CD8-positive, alpha-beta memory T cell (primary cell): ENCODE data around the gene KDM2A. TPM values are rescaled to one million over a fixed set of nuclear protein-coding genes. Genes with fewer than 3 reads are reported as not detected.
A peak's percentile ranks its signal among the peaks of the same experiment; 100 is the strongest.
"Not testable (repeated sequence)": the region's sequence is repeated elsewhere in the genome, so short reads cannot be mapped to it uniquely, and the experiment has no call there.

Experiments
- CTCF ChIA-PET: fragments of 350-600 bp; sonication (Branson Sonifier 250); formaldehyde crosslinking; loops from one replicate; lab custom pipeline; 2021; ENCODE audit warnings: antibody characterized with exemption; lab: Charles Lee
- POLR2A ChIA-PET: fragments of 350-600 bp; sonication (Branson Sonifier 250); formaldehyde crosslinking; loops from one replicate; lab custom pipeline; 2021; ENCODE audit warnings: antibody characterized with exemption; lab: Charles Lee
- DNase-seq, 5 donors: peaks; one replicate each; pipeline versions ENCODE4 v3.0.0 to v3.0.0-alpha.2; 2020 to 2022; ENCODE audit warnings: mixed read lengths in 1 of 5
- H3K27ac ChIP-seq: one replicate; pipeline ENCODE4 v1.7.0; 2013; ENCODE audit warnings: low read depth, mild to moderate bottlenecking, low read length, moderate library complexity
- H3K27me3 ChIP-seq: 2 replicates; pipeline ENCODE4 v1.7.0; 2013; ENCODE audit warnings: low read length, mild to moderate bottlenecking; ENCODE audit not compliant: insufficient read depth, poor library complexity, severe bottlenecking
- H3K36me3 ChIP-seq: 2 replicates; pipeline ENCODE4 v1.7.0; 2013; ENCODE audit warnings: mild to moderate bottlenecking, low read length, moderate library complexity; ENCODE audit not compliant: insufficient read depth
- H3K4me1 ChIP-seq: 2 replicates; pipeline ENCODE4 v1.7.0; 2013; ENCODE audit warnings: mild to moderate bottlenecking, low read length, moderate library complexity; ENCODE audit not compliant: insufficient read depth
- H3K4me3 ChIP-seq: 2 replicates; pipeline ENCODE4 v1.7.0; 2013; ENCODE audit warnings: mild to moderate bottlenecking, low read length
- H3K9me3 ChIP-seq: 2 replicates; pipeline ENCODE4 v1.7.0; 2013; ENCODE audit warnings: mild to moderate bottlenecking, low read length
- H3K27ac Mint-ChIP-seq, 8 donors: one replicate each; pipeline ENCODE4 v1.8.0; 2020 to 2021; ENCODE audit warnings: mixed read lengths in 8 of 8, mild to moderate bottlenecking in 6 of 8, inconsistent platforms in 3 of 8, moderate library complexity in 3 of 8
- H3K27me3 Mint-ChIP-seq, 2 donors: one replicate each; pipeline ENCODE4 v1.8.0; 2020 to 2021; ENCODE audit warnings: mixed read lengths in 2 of 2, mild to moderate bottlenecking in 1 of 2, moderate library complexity in 1 of 2
- H3K36me3 Mint-ChIP-seq, 3 donors: one replicate each; pipeline ENCODE4 v1.8.0; 2020 to 2021; ENCODE audit warnings: mixed read lengths in 3 of 3, inconsistent platforms in 1 of 3, mild to moderate bottlenecking in 1 of 3
- H3K4me1 Mint-ChIP-seq, 3 donors: one replicate each; pipeline ENCODE4 v1.8.0; 2020 to 2021; ENCODE audit warnings: mixed read lengths in 3 of 3, inconsistent platforms in 1 of 3, mild to moderate bottlenecking in 1 of 3
- H3K4me3 Mint-ChIP-seq, 7 donors: one replicate each; pipeline ENCODE4 v1.8.0; 2020 to 2021; ENCODE audit warnings: mixed read lengths in 7 of 7, mild to moderate bottlenecking in 6 of 7, moderate library complexity in 4 of 7, inconsistent platforms in 2 of 7
- H3K9me3 Mint-ChIP-seq, 5 donors: one replicate each; pipeline ENCODE4 v1.8.0; 2020 to 2022; ENCODE audit warnings: mixed read lengths in 5 of 5, mild to moderate bottlenecking in 3 of 5, moderate library complexity in 2 of 5, inconsistent platforms in 1 of 5
- polyA plus RNA-seq: library from polyadenylated mRNA; unstranded; fragments of 300-500 nt; fragmentation: Illumina TruSeq; gene quantifications from one replicate; pipeline ENCODE4 v1.2.3, GENCODE V29; 2021
- total RNA-seq, 2 experiments: library from RNA; stranded (reverse); gene quantifications; one replicate each; pipeline ENCODE4 v1.2.3, GENCODE V29; 2021

The KDM2A gene
- total and polyA plus RNA-seq, 3 experiments from 2014 or later: 20.4 to 107 (median 101) TPM

DNA sequence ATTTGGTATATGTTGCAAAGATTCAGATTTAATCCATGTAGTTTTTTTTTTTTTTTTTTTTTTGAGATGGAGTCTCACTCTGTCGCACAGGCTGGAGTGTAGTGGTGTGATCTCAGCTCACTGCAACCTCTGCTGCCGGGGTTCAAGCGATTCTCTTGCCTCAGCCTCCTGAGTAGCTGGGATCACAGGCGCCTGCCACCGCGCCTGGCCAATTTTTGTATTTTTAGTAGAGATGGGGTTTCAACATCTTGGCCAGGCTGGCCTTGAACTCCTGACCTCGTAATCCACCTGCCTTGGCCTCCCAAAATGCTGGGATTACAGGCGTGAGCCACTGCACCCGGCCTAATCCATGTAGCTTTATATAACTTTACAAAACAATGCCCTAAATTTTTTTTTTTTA, 49.8 kb downstream of the KDM2A start:
- ChIA-PET CTCF (interaction anchor here (0.7 to 2.6 kb wide), 4 partner anchors 18 to 88 kb away, joined by 4 to 11 read pairs (median 5); no protein-coding TSS in a partner anchor), POLR2A (interaction anchor here (0.7 kb wide), 2 partner anchors 55 to 70 kb away, joined by 4 to 5 read pairs; no protein-coding TSS in a partner anchor)
- H3K36me3 ChIP-seq, H3K27ac ChIP-seq, H3K9me3 ChIP-seq, H3K4me3 ChIP-seq, H3K27me3 ChIP-seq, H3K9me3 Mint-ChIP-seq, H3K4me1 ChIP-seq, H3K27me3 Mint-ChIP-seq, DNase-seq, H3K4me3 Mint-ChIP-seq: not testable (repeated sequence)
- H3K36me3 Mint-ChIP-seq: peaks cover 0 to 30% (median 5%) of the 10 kb centered on the region in 3 donors
- H3K27ac Mint-ChIP-seq: peak overlapping the region in 1 of 8 donors; percentile 77
- peaks cover 40 to 69% (median 68%) of the 10 kb centered on the region in 3 donors for H3K4me1 Mint-ChIP-seq

DNA sequence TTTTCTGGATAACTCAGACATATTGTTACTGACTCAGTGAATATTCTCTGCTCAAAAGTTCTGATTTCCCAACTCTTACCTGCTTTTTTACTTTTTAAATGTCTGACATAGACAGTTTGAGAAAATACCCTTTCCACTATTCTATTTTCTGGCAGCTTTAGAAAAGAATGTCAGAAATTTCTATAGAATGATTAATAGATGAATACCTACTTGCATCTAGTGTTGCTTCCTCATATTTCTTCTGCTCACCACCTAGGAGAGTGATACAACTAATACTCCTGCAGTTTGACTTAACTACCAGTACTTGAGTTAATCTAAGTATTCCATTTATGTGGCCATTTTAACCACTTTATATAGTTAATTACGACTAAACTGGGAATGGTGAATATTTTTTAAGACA, 55.2 kb downstream of the KDM2A start:
- POLR2A ChIA-PET: no interaction called here
- H3K27ac ChIP-seq: no peak overlapping the region
- H3K27me3 Mint-ChIP-seq: no peaks in the 10 kb centered on the region

DNA sequence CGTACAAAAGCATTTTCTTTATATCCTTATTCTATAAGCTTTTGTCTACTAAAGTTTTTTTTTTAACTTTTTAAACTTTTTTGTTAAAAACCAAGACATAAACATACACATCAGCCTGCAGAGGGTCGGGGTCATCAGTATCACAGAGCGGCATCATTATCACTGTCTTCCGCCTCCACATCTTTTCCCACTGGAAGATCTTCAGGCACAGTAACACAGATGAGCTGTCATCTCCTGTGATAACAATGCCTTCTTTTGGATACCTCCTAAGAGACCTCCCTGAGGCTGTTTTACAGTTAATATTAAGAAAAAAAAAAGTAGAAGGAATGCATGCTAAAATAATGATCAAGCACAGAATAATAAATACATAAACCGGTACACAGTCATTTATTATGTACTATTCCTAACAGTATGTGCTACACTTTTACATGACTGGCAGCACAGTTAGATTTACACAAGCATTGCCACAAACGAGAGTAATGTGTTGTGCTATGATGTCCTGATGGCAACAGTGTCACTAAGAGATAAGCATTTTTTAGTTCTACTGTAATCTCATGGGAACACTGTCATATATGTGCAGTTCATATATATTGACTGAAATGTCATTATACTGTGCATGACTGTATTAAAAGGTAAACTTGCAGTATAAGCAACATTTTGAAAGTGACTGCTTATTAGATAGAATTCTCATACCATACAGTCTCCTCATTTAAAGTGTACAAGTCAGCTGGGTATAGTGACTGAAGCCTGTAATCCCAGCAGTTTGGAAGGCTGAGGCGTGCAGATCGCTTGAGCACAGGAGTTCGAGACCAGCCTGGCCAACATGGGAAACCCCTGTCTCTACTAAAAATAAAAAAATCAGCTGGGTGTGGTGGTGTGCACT, 58.6 kb downstream of the KDM2A start:
- Histone ChIP-seq H3K27me3 (no peaks in the 10 kb centered on the region), H3K36me3 (peaks cover 22% of the 10 kb centered on the region), H3K4me3 (no peak overlapping the region), H3K27ac (no peak overlapping the region), H3K9me3 (no peaks in the 10 kb centered on the region), H3K4me1 (peaks cover 3% of the 10 kb centered on the region)
- Mint-ChIP-seq H3K4me1 (peaks cover 24 to 52% (median 52%) of the 10 kb centered on the region in 3 donors), H3K9me3 (no peaks in the 10 kb centered on the region), H3K27me3 (no peaks in the 10 kb centered on the region), H3K36me3 (peaks cover 0 to 58% (median 3%) of the 10 kb centered on the region in 3 donors), H3K27ac (peak overlapping the region in 3 of 8 donors; percentile 3 to 72 (median 33)), H3K4me3 (no peak overlapping the region)
- ChIA-PET POLR2A (no interaction called here), CTCF (no interaction called here)
- DNase-seq: no peak

More for the DNA sequence above, 55.2 kb downstream of the KDM2A start:
- CTCF ChIA-PET: interaction anchor here (0.9 to 1.1 kb wide), 2 partner anchors 15 to 103 kb away, joined by 3 read pairs; no protein-coding TSS in a partner anchor
- H3K4me3 ChIP-seq: no peak overlapping the region
- Mint-ChIP-seq H3K4me1 (peaks cover 40 to 71% (median 67%) of the 10 kb centered on the region in 3 donors), H3K4me3 (no peak overlapping the region), H3K36me3 (peaks cover 0 to 46% (median 2%) of the 10 kb centered on the region in 3 donors), H3K27ac (peak overlapping the region in 1 of 8 donors; percentile 50), H3K9me3 (no peaks in the 10 kb centered on the region)
- no peak for DNase-seq
- H3K9me3 ChIP-seq: no peaks in the 10 kb centered on the region
- no peaks in the 10 kb centered on the region for H3K36me3 ChIP-seq
- no peaks in the 10 kb centered on the region for H3K27me3 ChIP-seq
- peaks cover 3% of the 10 kb centered on the region for H3K4me1 ChIP-seq

DNA sequence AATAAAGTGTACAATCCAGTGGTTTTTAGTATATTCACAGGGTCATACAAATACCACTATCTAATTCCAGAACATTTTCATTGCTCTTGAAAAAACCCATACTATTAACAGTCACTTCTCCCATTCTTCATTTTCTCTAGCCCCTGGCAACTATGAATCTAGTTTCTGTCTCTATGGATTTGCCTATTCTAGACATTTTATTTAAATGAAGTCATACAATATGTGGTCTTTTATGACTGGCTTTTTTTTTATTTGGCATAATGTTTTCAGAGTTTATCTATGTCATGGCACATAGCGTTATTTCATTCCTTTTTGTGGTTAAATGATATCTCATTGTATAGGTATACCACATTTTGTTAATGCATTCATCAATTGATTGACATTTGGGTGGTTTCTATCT, 59.4 kb downstream of the KDM2A start:
- H3K27me3 Mint-ChIP-seq: no peaks in the 10 kb centered on the region
- peaks cover 30% of the 10 kb centered on the region for H3K36me3 ChIP-seq
- H3K4me1 Mint-ChIP-seq: peaks cover 24 to 50% (median 50%) of the 10 kb centered on the region in 3 donors
- no peaks in the 10 kb centered on the region for H3K9me3 Mint-ChIP-seq
- H3K4me3 ChIP-seq: no peak overlapping the region
- CTCF ChIA-PET: no interaction called here
- H3K9me3 ChIP-seq: no peaks in the 10 kb centered on the region
- H3K36me3 Mint-ChIP-seq: peaks cover 0 to 65% (median 7%) of the 10 kb centered on the region in 3 donors
- H3K27ac Mint-ChIP-seq: peak overlapping the region in 3 of 8 donors; percentile 8 to 82 (median 43)
- H3K27ac ChIP-seq: no peak overlapping the region
- H3K27me3 ChIP-seq: no peaks in the 10 kb centered on the region
- POLR2A ChIA-PET: no interaction called here
- no peak for DNase-seq
- H3K4me1 ChIP-seq: peaks cover 3% of the 10 kb centered on the region
- no peak overlapping the region for H3K4me3 Mint-ChIP-seq

DNA sequence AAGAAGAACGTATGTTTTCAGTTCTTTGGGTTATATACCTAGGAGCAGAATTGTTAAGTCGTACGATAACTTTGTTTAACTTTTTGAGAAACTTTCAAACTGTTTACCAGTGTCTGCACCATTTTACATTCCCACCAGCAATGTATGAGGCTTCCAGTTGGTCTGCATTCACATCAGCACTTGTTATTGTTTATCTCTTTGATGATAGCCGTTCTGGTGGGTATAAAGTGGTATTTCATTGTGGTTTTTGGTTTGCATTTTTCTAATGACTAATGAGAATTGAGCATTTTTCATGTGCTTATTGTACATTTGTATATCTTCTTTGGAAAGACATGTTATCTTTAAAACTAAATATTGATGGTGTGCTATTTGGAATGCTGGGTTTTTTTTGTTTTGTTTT, 59.8 kb downstream of the KDM2A start:
- H3K27me3 ChIP-seq: no peaks in the 10 kb centered on the region
- ChIA-PET POLR2A (no interaction called here), CTCF (interaction anchor here (1.2 kb wide), 1 partner anchor 139 kb away, joined by 3 read pairs; no protein-coding TSS in a partner anchor)
- no peak overlapping the region for H3K4me3 ChIP-seq
- no peak overlapping the region for H3K4me3 Mint-ChIP-seq
- no peaks in the 10 kb centered on the region for H3K27me3 Mint-ChIP-seq
- peaks cover 0 to 70% (median 7%) of the 10 kb centered on the region in 3 donors for H3K36me3 Mint-ChIP-seq
- no peak overlapping the region for H3K27ac ChIP-seq
- peaks cover 35% of the 10 kb centered on the region for H3K36me3 ChIP-seq
- peaks cover 24 to 50% (median 50%) of the 10 kb centered on the region in 3 donors for H3K4me1 Mint-ChIP-seq
- peaks cover 3% of the 10 kb centered on the region for H3K4me1 ChIP-seq
- H3K27ac Mint-ChIP-seq: peak overlapping the region in 3 of 8 donors; percentile 11 to 75 (median 43)
- no peak for DNase-seq
- no peaks in the 10 kb centered on the region for H3K9me3 ChIP-seq
- no peaks in the 10 kb centered on the region for H3K9me3 Mint-ChIP-seq

DNA sequence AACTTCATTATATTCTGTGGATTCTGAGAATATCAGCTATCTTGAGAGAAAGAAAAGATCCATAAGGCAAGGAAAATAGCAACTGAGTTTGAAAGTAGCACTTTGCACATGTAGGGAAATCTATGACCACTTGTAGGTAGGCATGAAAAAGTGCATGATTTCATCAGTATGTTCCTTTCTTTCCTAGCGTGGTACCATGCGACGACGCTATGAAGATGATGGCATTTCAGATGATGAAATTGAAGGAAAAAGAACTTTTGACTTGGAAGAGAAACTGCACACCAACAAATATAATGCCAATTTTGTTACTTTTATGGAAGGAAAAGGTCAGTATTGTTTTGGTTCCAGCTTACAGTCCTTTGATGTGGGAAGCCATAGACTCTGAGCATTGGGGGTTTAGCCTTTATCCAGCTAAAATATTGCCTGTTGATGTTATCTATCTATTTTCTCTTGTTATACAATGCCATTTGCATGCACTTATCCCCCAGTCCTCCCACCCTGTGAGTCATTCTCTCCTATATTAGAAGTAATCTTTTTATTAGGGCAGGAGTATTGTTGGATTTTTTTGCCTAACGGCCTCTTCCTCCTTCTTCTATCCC, 60.9 kb downstream of the KDM2A start:
- H3K36me3 ChIP-seq: peaks cover 42% of the 10 kb centered on the region
- POLR2A ChIA-PET: interaction anchor here (0.7 kb wide), 1 partner anchor 30 kb away, joined by 3 read pairs; no protein-coding TSS in a partner anchor
- no peak overlapping the region for H3K4me3 Mint-ChIP-seq

DNA sequence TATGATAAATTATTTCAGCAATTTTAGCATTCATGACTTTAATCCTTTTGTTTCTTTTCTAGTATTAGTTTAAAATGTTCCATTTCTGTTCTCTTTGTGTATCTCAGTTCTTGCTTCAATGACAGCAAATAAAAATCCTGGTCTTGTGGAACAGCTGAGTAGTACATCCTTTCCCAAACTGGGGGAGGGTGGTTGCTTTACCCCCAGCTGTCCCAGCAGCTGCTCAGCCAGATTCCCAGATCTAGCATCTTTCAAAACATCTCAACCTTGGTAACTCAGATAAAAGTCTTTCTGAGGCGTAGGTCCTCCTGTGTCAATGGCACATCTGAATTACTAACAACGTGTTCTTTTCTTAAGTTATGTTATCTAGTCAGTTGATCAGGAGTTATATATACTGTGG, 75.0 kb downstream of the KDM2A start:
- CTCF ChIA-PET: no interaction called here
- peaks cover 3 to 27% (median 13%) of the 10 kb centered on the region in 3 donors for H3K4me1 Mint-ChIP-seq
- H3K27ac Mint-ChIP-seq: peak overlapping the region in 2 of 8 donors; percentile 36 to 54
- Histone ChIP-seq H3K36me3 (peaks cover 3% of the 10 kb centered on the region), H3K9me3 (no peaks in the 10 kb centered on the region), H3K4me1 (no peaks in the 10 kb centered on the region), H3K4me3 (no peak overlapping the region), H3K27me3 (no peaks in the 10 kb centered on the region), H3K27ac (no peak overlapping the region)
- peaks cover 0 to 52% (median 7%) of the 10 kb centered on the region in 3 donors for H3K36me3 Mint-ChIP-seq
- peaks cover 0 to 1% of the 10 kb centered on the region in 2 donors for H3K27me3 Mint-ChIP-seq
- DNase-seq: no peak
- H3K4me3 Mint-ChIP-seq: no peak overlapping the region
- POLR2A ChIA-PET: interaction anchor here (0.5 kb wide), 1 partner anchor 37 kb away, joined by 4 read pairs; no protein-coding TSS in a partner anchor
- no peaks in the 10 kb centered on the region for H3K9me3 Mint-ChIP-seq

More for the DNA sequence above, 60.9 kb downstream of the KDM2A start:
- Mint-ChIP-seq H3K27me3 (no peaks in the 10 kb centered on the region), H3K4me1 (peaks cover 17 to 45% (median 41%) of the 10 kb centered on the region in 3 donors), H3K27ac (peak overlapping the region in 1 of 8 donors; percentile 23), H3K36me3 (peaks cover 4 to 73% (median 11%) of the 10 kb centered on the region in 3 donors), H3K9me3 (no peaks in the 10 kb centered on the region)
- DNase-seq: no peak
- Histone ChIP-seq H3K27me3 (no peaks in the 10 kb centered on the region), H3K27ac (no peak overlapping the region), H3K4me3 (no peak overlapping the region), H3K9me3 (no peaks in the 10 kb centered on the region), H3K4me1 (peaks cover 3% of the 10 kb centered on the region)
- CTCF ChIA-PET: interaction anchor here (1.2 kb wide), 1 partner anchor 138 kb away, joined by 3 read pairs; no protein-coding TSS in a partner anchor
